Endothelial cell of umbilical vein (primary cell): ENCODE measurements around the gene TEX54. TPM values are rescaled to one million over a fixed set of nuclear protein-coding genes. Genes with fewer than 3 reads are reported as not detected.
"Not testable (repeated sequence)": the region's sequence is repeated elsewhere in the genome, so short reads cannot be mapped to it uniquely, and the experiment has no call there.

ENCODE experiments used
- BruUV-seq: library from RNA; stranded (reverse); fragments of 400-500 nt; replicated peaks from 2 replicates; lab custom pipeline; 2021; lab: Mats Ljungman, UMichigan
- CTCF ChIA-PET: fragments of 300-600, 350-600 bp; sonication (Branson Sonifier 250); formaldehyde crosslinking; loops from one replicate; lab custom pipeline; 2021; ENCODE audit warnings: antibody characterized with exemption, inconsistent platforms; lab: Charles Lee
- POLR2A ChIA-PET: fragments of 300-600, 350-600 bp; sonication (Branson Sonifier 250); formaldehyde crosslinking; loops from one replicate; lab custom pipeline; 2021; ENCODE audit warnings: antibody characterized with exemption, inconsistent platforms; lab: Charles Lee
- DNase-seq: peaks from one replicate; pipeline ENCODE4 v3.0.0-alpha.2; 2011; ENCODE audit warnings: low read depth, low spot score
- FAIRE-seq: peaks from 2 replicates; lab custom pipeline; 2011; peaks lifted over from hg19 to GRCh38; lab: Jason Lieb, UNC
- H2AFZ ChIP-seq: 2 replicates; pipeline ENCODE4 v1.6.0; 2012; ENCODE audit warnings: low read depth, low read length, control low read depth, inconsistent platforms
- H3K27ac ChIP-seq: 2 replicates; pipeline ENCODE4 v1.5.1; 2011; ENCODE audit warnings: low read depth, mild to moderate bottlenecking, control low read depth, low read length, moderate library complexity; ENCODE audit not compliant: insufficient read depth
- H3K27me3 ChIP-seq, 2 experiments: 2 replicates each; pipeline versions ENCODE4 v1.6.0 to v1.6.1; 2011; ENCODE audit warnings: low read length in 2 of 2, mixed read lengths in 1 of 2; ENCODE audit not compliant: control insufficient read depth in 2 of 2, insufficient read depth in 2 of 2
- H3K36me3 ChIP-seq, 2 experiments: 2 replicates in 1 of 2; 3 replicates in 1 of 2; pipeline ENCODE4 v1.5.1; 2011; ENCODE audit warnings: low read length in 2 of 2, mild to moderate bottlenecking in 1 of 2, moderate library complexity in 1 of 2; ENCODE audit not compliant: control insufficient read depth in 2 of 2, insufficient read depth in 2 of 2; ENCODE audit errors: extremely low read depth in 1 of 2
- H3K4me1 ChIP-seq: 3 replicates; pipeline ENCODE4 v1.5.1; 2011; ENCODE audit warnings: mild to moderate bottlenecking, low read length; ENCODE audit not compliant: control insufficient read depth, insufficient read depth; ENCODE audit errors: extremely low read depth
- H3K4me2 ChIP-seq: 2 replicates; pipeline ENCODE4 v1.6.1; 2011; ENCODE audit warnings: low read length, control low read depth, mixed read lengths; ENCODE audit not compliant: insufficient read depth
- H3K4me3 ChIP-seq, 3 experiments: fragments of 200-600 bp in 1 of 3; sonication (generic), shearing (Covaris generic) in 1 of 3; replicated peaks in 1 of 3; 2 replicates each; pipeline ENCODE4 v1.5.1; 2011 to 2016; ENCODE audit warnings: control low read depth in 3 of 3, low read length in 3 of 3, mild to moderate bottlenecking in 2 of 3, inconsistent platforms in 1 of 3, low read depth in 1 of 3, moderate library complexity in 1 of 3; ENCODE audit not compliant: insufficient read depth in 1 of 3
- H3K79me2 ChIP-seq: 2 replicates; pipeline ENCODE4 v1.6.0; 2012; ENCODE audit warnings: low read length, inconsistent platforms; ENCODE audit not compliant: control insufficient read depth, insufficient read depth
- H3K9ac ChIP-seq: replicated peaks from 2 replicates; pipeline ENCODE3; 2011; ENCODE audit warnings: low read length, control low read depth; ENCODE audit not compliant: insufficient read depth; ENCODE audit errors: extremely low read depth
- H3K9me1 ChIP-seq: replicated peaks from 3 replicates; pipeline ENCODE4 v1.6.0; 2011; ENCODE audit warnings: mild to moderate bottlenecking, low read length; ENCODE audit not compliant: control insufficient read depth, insufficient read depth; ENCODE audit errors: extremely low read depth
- H3K9me3 ChIP-seq: replicated peaks from 2 replicates; pipeline ENCODE4 v1.5.1; 2012; ENCODE audit warnings: low read length, inconsistent platforms; ENCODE audit not compliant: control insufficient read depth, insufficient read depth
- H4K20me1 ChIP-seq: replicated peaks from 2 replicates; pipeline ENCODE3; 2011; ENCODE audit warnings: mild to moderate bottlenecking, low read length; ENCODE audit not compliant: control insufficient read depth, insufficient read depth; ENCODE audit errors: extremely low read depth
- CTCF ChIP-seq, 2 donors: IDR thresholded peaks; 1 replicate in 1 of 2; 2 replicates in 1 of 2; pipeline ENCODE4 v1.5.1; 2011; ENCODE audit warnings: low read length in 2 of 2, mild to moderate bottlenecking in 2 of 2, moderate library complexity in 2 of 2, control low read depth in 1 of 2, inconsistent platforms in 1 of 2, low read depth in 1 of 2; ENCODE audit not compliant: insufficient read depth in 1 of 2; ENCODE audit errors: extremely low read depth in 1 of 2
- EZH2 ChIP-seq: IDR thresholded peaks from 2 replicates; pipeline ENCODE4 v1.6.1; 2012; ENCODE audit warnings: borderline replicate concordance, low read depth, mild to moderate bottlenecking, moderate library complexity, low read length, inconsistent platforms; ENCODE audit not compliant: severe bottlenecking
- FOS ChIP-seq: IDR thresholded peaks from 2 replicates; pipeline ENCODE4 v1.6.1; 2011; ENCODE audit warnings: mild to moderate bottlenecking, low read length, moderate library complexity, borderline replicate concordance; ENCODE audit not compliant: insufficient read depth
- GATA2 ChIP-seq: IDR thresholded peaks from 2 replicates; pipeline ENCODE4 v1.7.0; 2011; ENCODE audit warnings: low read depth, mild to moderate bottlenecking, moderate library complexity, mixed read lengths, low read length; ENCODE audit not compliant: insufficient read length, insufficient read depth
- JUN ChIP-seq: IDR thresholded peaks from 2 replicates; pipeline ENCODE4 v1.6.1; 2011; ENCODE audit warnings: borderline replicate concordance, low read depth; ENCODE audit not compliant: insufficient read length, insufficient read depth
- MYC ChIP-seq: IDR thresholded peaks from one replicate; pipeline ENCODE4 v1.6.1; 2011; ENCODE audit warnings: mild to moderate bottlenecking, low read depth, low read length
- POLR2A ChIP-seq: IDR thresholded peaks from 2 replicates; pipeline ENCODE4 v1.6.1; 2012; ENCODE audit warnings: low read depth, mild to moderate bottlenecking, control low read depth, low read length
- POLR2AphosphoS5 ChIP-seq: IDR thresholded peaks from 2 replicates; pipeline ENCODE4 v1.6.1; 2012; ENCODE audit warnings: low read depth, mild to moderate bottlenecking, control low read depth, low read length, moderate library complexity; ENCODE audit not compliant: insufficient read depth
- dilution Hi-C: fragments of 300-500 bp; cut with MboI; formaldehyde crosslinking; loops from one replicate; pipeline ENCODE4 v1.15.0; 2019; ENCODE audit warnings: low sequenced_read_pairs; ENCODE audit not compliant: extremely low pct_ligation_motif_present
- intact Hi-C: fragments of 100-400 bp; cut with micrococcal nuclease; formaldehyde crosslinking; loops from one replicate; pipeline ENCODE4 v1.10.0; 2022
- polyA plus RNA-seq, 4 experiments: library from polyadenylated mRNA; depleted of rRNA in 3 of 4; stranded (reverse) in 3 of 4; unstranded in 1 of 4; fragments of >200 nt; gene quantifications; 2 replicates each; pipeline versions ENCODE4 v1.2.1 to v1.2.3, GENCODE V29; 2011 to 2012; ENCODE audit warnings: missing spikeins in 1 of 4
- total RNA-seq: library from RNA; stranded (reverse); gene quantifications from 2 replicates; pipeline ENCODE4 v1.2.3, GENCODE V29; 2021
- TF ChIP-seq, protein P1 (sequence below): IDR thresholded peaks from 2 replicates; pipeline ENCODE4 v1.6.1; 2011; ENCODE audit not compliant: insufficient read depth, insufficient read length

Gene TEX54
- total and polyA plus RNA-seq, 2 donors (not counting 3 experiments of a cell fraction or from before 2014, with no cell fraction given), result not detected

DNA sequence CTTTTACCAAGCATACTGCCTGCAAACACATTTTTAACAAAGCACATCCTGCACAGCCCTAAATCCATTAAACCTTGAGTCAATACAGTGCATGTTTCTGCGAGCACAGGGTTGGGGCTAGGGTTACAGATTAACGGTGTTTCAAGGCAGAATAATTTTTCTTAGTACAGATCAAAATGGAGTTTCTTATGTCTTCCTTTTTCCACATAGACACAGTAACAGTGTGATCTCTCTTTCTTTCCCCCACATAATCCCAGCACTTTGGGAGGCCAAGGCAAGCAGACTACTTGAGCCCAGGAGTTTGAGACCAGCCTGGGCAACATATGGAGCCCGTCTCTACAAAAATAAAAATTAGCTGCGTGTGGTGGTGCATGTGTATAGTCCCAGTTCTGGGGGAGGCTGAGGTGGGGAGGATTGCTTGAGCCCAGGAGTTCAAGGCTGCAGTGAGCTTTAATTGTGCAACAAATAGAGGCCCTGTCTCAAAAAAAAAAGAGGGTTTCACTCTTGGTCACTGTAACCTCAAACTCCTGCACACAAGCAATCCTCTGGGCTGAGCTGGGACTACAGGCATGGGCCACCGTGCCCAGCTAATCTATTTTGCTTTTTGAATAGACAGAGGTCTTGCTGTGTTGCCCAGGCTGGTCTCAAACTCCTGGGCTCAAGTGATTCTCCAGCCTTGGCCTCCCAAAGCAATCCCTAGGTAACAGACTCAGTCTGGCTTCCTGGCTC, 28.4 kb upstream of the TEX54 start:
- Histone ChIP-seq H3K27me3 (no peaks in the 10 kb centered on the region), H3K4me3 (no peak overlapping the region), H3K9me1 (no peaks in the 10 kb centered on the region), H3K79me2 (peaks cover 48% of the 10 kb centered on the region), H4K20me1 (no peaks in the 10 kb centered on the region), H2AFZ (no peak overlapping the region), H3K27ac (no peak overlapping the region), H3K9ac (no peak overlapping the region), H3K4me1 (peaks cover 6% of the 10 kb centered on the region), H3K4me2 (no peak overlapping the region), H3K36me3 (no peaks in the 10 kb centered on the region), H3K9me3 (no peaks in the 10 kb centered on the region)
- BruUV-seq, result no TSS peak
- intact Hi-C loops (no loop called here), dilution Hi-C loops (no loop called here)
- no peak for TF ChIP-seq POLR2AphosphoS5
- no peak for TF ChIP-seq CTCF (IDR thresholded peaks at IDR 0.05; ENCODE audit: extremely low read depth in 1 of 2, insufficient read depth in 1 of 2, low read depth in 1 of 2, low read length in 2 of 2)
- no peak for TF ChIP-seq GATA2
- TF ChIP-seq POLR2A, result no peak
- no peak for TF ChIP-seq MYC
- no peak for TF ChIP-seq JUN
- TF ChIP-seq EZH2, result no peak
- no peak for TF ChIP-seq FOS
- TF ChIP-seq, protein P1, sequence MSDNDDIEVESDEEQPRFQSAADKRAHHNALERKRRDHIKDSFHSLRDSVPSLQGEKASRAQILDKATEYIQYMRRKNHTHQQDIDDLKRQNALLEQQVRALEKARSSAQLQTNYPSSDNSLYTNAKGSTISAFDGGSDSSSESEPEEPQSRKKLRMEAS, result no peak
- CTCF ChIA-PET, result interaction anchor here (0.6 to 7.2 kb wide), 6 partner anchors 9 to 220 kb away, joined by 3 to 105 read pairs (median 3); partner anchors contain the start of genes STX5 and TMEM179B
- FAIRE-seq (no peak), DNase-seq (no peak)
- POLR2A ChIA-PET, result interaction anchor here (1.3 kb wide), 1 partner anchor 20 kb away, joined by 6 read pairs; no protein-coding TSS in a partner anchor

GRCh38 chr11:62859281-62859703, 26.7 kb upstream of the TEX54 start:
- CTCF ChIA-PET, FAIRE-seq, H3K9ac ChIP-seq: not testable (repeated sequence)

More at GRCh38 chr11:62859281-62859703, 26.7 kb upstream of the TEX54 start:
- H3K9me1 ChIP-seq, BruUV-seq, H3K4me2 ChIP-seq, H4K20me1 ChIP-seq, DNase-seq, H3K4me3 ChIP-seq, intact Hi-C loops, H3K9me3 ChIP-seq, POLR2A ChIA-PET, dilution Hi-C loops, H3K4me1 ChIP-seq, H2AFZ ChIP-seq, H3K27me3 ChIP-seq, H3K36me3 ChIP-seq, H3K27ac ChIP-seq: not testable (repeated sequence)
- peaks cover 49% of the 10 kb centered on the region for H3K79me2 ChIP-seq
